ENCODE results near the gene TOGARAM2.

TOGARAM2 gene

DNA sequence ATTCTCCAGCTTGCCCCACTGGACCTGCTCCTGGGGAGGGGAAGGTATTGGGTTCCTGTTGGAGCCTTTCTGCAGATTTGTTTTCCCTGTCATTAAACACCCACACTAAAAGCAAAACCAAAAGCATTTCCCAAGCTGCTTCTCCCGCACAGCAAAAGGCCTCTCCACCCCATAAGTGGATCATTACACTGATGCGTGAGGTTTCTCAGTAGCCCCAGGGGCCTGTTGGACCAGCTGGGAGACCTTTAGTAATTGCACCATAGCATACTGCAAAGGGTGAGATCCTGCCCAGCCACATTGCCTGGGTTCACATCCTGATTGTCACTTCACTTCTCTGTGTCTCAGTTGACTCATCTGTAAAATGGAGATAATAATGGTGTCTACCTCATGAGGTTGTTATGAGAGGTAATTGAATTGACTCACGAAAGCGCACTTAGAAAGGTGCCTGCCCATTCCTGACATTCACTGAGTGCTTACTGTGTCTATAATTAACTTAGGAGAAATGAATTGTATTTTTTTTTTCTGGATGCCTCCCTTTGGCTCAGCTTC lies 43.9 kb downstream of the TOGARAM2 start:
- no peak for DNase-seq

DNA sequence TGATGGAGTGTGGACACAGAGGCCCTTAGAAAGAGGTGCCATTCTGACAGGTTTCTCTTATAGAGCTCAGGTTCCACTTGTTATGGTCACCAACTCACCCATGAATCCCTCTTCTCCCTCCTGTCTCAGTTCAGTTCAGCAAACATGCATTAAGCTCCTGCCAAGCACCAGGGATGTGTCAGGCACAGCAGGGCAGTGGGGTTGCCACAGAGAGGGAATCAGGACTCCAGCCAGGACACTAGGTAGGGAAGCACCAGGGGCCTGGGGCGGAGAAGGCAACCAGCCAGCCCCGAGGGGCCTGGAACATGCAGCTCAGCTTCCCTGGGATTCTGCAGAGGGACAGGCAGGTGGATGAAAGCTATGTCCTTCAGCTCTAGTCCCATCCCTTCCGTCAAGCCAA lies 44.6 kb downstream of the TOGARAM2 start:
- no peak for DNase-seq

DNA sequence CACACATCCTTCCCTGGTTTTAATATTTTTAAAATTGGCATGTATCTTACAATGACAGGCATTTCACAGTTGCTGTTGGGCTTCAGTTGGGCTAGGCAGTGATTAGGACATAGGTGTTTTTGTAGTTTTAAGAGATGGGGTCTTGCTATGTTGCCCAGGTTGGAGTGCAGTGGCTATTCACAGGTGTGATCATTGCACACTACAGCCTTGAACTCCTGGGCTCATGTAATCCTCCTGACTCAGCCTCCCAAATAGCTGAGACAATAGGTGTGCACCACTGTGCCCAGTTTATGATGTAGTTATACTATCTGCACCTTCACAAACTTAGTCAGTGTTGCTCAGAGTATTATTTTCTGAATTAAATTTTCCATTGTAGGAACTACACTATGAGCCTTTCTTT lies 49.9 kb downstream of the TOGARAM2 start:
- no peak for DNase-seq

DNA sequence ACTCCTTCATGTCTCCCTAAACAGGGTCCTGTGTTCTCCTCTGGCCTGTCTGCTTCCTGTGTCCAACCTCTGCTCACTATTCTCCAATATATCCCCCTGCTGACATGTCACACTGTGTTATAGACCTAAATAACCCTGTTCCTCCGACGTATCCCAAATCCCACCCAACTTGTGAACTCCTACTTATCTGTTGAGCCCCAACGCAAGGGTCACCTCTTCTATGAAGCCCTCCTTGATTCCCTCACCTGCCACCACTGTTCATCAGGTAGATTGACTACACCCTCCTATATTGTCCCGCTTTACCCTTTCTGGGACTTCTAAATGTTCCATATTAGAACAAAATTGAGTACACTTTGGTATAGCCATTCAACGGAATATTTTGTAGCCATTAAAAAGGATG lies 51.1 kb downstream of the TOGARAM2 start:
- DNase-seq: no peak

DNA sequence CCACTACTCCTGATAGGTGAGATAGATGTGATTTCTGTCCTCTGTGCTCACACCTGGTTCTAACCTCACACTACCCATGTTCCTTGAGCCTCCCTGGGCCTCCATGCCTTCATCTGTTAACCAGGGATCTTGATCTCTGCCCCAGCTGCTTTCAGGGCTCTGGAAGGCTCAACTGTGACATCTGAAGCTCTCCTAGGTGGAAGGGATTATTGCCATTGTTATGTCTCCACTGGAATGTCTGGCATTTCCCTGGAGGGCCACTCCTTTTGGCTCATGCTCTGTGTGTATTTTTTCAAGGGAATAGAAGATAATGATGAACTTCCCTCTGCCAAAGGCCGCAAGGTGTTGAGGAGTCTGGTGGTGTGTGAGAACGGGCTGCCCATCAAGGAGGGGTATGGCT lies 52.1 kb downstream of the TOGARAM2 start:
- DNase-seq: no peak

DNA sequence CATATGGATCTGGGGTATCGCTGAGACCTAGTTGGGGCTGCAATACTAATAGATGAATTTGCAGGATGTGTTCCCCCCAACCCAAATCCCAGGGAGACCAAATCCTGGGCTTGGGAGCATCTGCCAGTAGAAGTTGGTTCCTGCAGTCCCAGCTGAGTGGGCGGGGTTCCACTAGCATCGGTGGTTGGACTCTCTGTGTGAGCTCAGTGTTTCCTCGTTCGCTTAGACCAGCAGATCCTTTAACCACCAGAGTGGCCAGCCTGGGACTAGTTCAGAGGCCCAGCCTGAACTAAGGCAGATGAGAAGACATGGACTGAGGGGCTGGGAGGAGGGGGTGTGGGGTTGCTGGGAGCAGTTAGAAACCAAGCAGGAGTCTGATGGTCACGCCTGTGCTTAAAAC lies 52.6 kb downstream of the TOGARAM2 start:
- no peak for DNase-seq

DNA sequence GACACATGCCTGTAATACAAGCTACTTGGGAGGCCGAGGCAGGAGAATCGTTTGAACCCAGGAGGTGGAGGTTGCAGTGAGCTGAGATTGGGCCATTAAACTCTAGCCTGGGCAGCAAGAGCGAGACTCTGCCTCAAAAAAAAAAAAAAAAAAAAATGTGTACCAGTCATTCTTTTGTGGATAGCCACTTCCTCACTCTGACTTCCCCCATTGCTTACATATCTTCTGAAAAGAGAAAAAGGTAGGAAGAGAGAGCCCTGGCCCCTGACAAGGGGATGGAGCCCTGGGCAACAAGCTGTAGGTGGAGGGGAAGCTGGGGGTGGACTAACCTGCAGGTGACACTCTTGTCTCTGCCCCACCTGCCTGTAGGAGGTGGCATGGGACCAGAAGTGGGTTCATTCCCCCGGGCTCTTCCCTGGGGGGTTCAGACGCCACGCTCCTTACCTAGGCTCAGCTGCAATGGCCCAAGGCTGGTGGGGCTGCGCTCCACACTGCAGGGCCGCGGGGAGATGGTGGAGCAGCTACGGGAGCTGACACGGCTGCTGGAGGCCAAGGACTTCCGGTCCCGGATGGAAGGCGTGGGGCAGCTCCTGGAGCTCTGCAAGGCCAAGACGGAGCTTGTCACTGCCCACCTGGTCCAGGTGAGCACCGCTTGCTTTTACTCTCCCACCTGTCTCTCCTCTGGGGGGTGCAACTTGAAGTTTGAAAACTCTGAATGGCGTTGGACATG lies 54.1 kb downstream of the TOGARAM2 start:
- no peak for DNase-seq

DNA sequence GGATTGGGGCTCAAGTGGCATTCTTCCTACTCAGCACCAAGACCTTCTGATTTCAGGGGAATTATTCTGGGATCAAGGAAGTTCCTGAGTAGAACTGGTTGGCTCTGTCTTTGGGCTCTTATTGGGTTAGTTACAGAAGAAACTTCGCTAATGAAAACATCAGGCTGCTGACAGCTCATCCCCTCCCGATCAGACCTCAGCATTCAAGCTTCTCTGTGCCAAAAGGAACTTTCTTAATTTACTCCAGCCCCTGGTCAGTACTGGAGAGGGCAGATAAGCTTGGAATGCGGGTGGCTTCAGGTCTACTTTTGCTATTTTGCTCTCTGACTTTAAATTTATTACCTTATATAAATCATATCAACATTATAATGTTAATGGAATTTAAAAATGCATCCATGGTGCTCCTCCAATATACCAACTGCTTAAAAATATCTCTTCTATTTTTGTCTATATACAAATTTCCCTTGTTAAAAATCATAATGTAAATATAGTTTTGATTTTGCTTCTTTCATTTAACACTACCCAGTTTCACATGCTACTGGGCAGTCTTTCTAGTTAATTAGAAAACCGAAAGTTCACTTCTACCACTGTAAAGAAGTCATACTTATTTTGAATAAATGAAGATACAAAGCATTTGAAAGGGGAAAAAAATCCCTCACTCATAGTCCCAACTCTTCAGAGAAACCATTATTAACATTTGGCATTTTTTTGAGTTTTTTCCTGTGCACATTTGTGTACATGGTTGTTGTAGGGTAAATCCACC lies 58.8 kb downstream of the TOGARAM2 start:
- DNase-seq: no peak

DNA sequence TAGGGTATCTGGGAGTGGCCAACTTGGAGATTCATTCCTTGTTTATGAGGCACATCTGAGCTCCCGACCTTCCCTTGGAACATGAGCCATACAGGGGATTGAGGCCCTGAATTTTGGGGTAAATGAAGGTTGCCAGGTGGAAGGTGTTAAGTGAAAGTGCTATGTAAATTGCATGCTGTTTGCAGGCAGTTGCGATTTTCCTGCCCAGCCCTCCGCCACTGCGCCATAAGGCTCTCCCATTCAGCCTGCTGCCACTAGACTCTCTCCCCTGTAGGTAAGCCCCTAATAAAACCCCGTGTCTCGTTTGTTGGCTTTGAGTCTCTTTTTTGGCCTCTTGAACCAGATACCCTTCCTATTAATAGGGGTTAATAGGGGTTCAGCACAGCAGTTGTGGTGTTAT lies 59.5 kb downstream of the TOGARAM2 start:
- DNase-seq: no peak

DNA sequence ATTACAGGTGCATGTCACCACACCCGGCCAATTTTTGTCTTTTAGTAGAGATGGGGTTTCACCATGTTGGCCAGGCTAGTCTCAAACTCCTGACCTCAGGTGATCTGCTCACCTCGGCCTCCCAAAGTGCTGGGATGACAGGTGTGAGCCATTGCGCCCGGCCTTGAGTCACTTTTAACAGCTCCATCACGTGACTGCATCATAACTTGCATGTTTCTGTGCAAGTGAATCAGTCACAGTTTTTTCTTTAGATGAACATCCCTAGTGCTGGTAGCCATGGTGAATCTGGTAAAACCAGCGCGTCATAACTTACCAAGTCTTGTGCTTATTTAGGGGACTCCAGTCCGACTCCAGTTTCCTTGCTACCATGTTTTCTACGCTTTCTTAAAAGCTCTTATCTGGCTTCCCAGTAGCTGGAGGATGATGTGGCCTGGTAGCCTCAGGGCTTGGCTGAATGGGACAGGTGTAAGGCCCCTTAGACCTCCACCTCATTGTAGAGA lies 60.1 kb downstream of the TOGARAM2 start:
- no peak for DNase-seq

DNA sequence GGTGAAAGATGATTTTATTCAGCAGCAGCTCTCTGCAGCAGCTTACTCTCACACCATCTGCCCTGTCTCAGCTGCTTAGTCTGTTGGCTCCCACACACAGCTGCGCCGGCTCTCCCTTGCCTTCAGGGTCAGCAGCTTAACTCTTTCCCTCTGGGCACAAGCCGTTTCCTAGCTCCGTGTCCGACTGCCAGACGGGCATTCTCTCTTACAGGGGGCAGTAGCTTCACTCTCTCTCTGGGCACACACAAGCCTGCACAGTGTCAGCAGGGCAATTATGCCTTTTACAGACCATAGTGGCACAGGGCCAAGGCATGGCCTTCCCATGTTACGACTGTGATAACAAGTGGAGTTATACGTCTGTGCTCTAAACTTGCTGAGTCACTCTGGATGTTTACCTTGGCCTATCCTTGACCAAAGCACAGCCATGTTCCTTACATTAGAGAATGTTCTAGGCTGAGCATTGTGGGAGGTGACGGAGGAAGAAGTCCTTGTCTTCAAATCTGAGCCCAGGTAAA lies 61.5 kb downstream of the TOGARAM2 start:
- no peak for DNase-seq

DNA sequence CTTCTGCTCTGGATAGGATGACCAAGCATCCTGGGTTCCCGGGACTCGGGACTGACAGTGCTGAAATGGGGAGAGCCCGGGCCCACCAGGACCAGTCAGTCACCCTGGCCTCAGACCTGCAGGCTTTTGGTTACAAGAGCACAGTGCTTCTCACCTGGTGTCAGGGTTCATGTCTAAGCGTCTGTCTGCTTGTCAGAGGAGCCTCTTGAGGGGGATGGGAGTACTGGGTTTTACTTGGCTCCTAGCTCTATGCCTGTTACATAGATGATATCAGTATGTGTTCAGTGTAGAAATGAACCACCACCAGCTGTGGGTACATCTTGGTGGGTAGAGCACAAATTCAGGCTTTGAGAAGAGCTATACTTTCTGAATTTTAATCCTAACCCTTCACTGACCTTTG lies 63.4 kb downstream of the TOGARAM2 start:
- DNase-seq: no peak

DNA sequence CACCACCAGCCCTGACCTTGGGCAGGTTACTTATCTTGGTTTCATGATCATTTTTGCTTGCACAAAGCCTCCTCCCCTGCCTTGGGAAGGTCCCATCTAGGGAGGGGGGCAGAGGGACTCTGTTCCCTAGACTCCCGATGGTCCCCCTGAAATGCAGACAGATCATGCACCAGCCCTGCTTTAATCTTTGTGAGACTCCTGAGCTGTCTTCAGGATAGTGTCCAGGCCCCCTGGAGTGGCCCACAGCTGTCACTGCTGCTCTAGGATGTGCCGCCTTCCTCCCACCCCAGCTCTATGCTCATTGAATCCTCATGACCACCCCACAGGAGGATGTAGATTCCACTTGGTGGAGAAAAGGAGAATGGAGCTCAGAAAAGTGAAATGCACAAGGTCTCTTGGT lies 65.2 kb downstream of the TOGARAM2 start:
- DNase-seq: no peak

DNA sequence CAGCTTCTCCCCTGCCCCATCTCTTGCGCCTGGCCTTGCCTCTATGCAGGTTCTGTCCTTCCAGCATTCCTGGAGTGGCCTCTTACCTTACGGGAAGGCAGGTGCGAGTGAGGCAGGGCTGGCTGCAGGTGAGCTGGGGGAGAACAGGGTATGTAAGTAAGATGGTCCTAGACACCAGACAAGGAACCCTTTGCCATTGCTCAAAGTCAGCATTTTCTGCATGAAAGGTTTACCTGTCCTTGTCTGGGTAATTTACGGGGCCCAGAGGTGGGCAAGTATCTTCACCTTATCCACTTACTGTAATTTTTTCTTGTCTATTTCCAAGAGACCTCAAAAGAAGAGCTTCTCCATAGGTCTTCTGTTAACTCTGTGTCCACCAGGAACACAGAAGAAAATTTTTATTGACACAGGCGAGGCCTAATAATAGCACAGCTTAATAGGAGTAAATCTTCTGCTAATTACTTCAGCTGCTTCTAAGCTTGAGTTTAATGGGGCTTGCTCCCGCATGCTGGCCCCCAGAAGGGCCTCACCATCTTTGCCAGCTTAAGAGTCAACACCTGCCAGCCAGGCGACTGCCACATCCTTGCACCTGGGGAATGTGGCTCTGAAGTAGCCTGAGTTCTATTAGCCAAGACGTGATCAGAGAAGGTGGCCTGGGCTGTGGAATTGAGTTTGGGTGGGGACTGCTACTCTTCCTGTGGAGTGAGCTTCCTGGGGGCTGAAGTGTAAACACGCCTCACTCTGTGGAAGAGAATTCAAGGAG lies 66.2 kb downstream of the TOGARAM2 start:
- no peak for DNase-seq

DNA sequence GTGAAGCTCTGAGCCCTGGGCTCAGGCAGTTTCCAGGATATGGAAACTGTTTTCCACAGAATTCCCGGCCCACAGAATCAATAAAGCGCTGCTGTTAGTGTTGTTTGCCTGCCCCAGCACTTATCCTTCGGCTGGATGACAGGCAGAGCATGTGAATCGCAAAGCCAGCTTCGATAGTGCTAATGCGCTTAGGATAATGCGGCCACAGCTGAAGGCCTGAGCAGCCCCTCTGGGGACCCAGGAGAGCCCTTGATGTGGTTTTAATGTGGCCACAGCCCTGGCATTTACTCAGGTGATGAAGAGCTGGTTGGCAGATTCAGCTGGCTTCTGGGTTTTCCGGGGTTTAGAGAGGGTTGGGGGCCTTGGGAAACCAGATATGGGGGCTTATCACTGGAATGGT lies 69.5 kb downstream of the TOGARAM2 start:
- DNase-seq: no peak

DNA sequence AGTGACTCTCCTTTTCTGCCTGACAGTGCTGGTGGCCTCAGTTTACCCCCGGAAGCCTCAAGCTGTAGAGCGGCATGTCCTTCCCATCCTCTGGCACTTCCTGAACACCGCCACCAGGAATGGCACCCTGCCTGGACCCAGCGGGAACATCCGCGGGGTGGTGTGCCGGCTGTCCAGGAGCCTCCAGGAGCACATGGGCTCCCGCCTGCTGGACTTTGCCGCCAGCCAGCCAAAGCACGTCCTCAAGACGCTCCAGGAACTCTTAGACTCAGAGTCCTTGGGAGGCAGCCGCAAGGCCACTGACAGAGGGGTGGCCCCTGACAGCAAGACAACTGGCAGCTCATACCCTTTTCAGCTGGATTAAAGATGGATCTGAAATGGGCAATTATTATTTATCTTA lies 70.6 kb downstream of the TOGARAM2 start:
- DNase-seq: no peak

DNA sequence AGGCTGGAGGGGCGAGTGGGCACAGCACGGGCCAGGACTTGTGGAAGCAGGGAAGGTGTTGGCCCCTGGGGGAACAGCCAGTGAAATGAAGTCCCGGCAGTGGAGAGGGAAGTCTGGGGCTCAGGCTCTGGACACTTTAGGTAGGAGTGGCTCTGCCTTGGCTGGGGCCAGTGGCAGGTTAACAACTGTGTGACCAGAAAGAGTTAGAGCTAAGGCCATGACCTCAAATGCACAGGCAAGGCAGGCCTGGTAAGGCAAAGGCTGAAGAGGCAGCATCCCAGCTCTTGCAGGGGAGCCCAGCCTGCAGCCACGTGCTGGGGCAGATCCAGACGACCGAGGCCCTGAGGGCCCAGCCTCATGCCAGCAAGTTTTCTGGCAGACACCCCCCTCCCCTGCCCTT lies 71.7 kb downstream of the TOGARAM2 start:
- no peak for DNase-seq

DNA sequence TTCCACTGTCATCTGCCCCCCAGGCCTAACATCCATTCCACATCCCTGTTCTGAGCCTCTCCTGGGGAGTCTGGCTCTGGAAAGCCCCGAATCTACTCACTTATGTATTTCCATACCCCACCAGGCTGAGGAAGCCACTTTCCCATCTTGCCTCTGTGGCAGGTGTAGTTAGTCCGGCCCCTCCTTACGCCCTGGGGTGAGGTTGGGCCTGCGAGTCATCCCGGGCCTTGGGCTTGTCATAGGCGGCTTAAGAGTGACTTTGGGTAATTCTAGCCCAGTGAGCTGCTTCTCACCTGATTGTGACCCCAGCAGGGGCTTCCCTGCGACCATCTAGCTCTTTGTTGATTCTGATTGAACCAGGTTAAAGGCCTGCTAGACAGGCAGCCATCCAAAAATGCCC lies 72.1 kb downstream of the TOGARAM2 start:
- no peak for DNase-seq

DNA sequence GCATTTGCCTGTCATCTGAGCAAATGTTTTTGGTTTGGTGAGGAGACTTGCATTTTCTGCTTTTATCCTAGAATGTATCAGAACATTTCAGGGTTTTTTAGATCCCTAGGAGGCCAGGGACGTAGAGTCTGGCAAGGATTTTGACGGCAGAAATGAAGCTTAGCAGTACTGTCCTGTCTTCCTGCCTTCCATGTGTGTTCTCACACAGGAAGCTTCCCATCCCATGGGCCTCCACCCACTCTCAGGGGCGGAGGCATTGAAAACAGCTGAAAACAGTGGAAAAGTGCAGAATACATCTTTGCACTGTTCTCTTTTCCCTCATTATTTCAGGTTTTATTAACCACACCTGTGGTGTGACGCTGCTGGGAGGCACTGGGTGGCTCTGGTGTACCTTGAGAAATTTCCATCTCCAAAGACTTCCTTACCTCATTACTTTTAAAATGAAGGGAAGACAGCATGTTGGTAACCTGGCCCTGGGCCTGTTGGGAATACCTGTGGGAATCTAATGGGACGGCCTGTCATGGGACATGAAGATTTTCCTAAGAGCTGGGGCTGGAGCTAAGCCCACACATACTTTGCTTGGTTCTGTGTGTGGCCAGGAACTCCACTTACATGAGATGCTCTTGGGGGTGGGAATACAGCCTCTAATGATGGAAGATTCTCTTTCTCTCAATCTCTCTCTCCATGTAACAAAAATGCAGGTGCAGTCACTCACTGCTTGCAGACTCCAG lies 72.7 kb downstream of the TOGARAM2 start:
- DNase-seq: no peak

DNA sequence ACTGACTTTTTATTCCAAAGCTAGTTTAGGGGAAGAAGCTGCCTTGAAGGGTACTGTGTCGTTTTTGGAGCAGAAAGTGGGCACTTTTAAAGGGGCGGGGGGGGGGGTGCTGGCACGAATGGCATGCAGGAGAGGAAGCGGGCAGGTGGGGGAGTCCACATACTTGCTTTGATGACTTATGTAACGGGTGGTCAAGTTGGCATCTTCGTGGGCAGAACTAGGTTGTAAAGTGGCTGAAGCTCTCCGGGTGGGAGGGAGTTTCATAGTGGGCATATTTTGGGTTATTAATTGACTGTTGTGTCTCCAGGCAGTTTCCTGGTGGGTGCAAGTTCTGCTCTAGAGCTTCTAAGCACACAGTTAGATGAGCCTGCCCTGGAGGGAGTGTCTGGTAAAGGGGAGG lies 73.3 kb downstream of the TOGARAM2 start:
- DNase-seq: no peak

DNA sequence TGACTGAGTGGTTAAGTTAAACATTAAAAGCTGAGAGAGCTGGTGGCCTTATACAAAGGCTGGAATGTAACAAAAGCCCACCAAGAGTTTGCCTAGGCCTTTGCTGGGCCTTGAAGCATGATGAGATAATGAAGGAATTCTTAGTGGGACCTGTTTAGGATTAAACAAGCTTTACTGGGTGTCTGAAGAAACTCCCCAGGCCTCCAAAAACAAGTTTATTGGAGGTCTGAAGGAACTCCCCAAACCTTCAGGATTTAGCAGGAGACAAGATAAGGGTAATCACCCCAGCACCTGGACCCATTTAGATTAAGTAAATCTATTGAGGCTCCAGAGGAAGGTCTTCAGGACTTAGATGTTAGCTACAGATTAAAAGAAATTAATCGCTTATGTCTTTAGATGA lies 74.5 kb downstream of the TOGARAM2 start:
- DNase-seq: no peak

DNA sequence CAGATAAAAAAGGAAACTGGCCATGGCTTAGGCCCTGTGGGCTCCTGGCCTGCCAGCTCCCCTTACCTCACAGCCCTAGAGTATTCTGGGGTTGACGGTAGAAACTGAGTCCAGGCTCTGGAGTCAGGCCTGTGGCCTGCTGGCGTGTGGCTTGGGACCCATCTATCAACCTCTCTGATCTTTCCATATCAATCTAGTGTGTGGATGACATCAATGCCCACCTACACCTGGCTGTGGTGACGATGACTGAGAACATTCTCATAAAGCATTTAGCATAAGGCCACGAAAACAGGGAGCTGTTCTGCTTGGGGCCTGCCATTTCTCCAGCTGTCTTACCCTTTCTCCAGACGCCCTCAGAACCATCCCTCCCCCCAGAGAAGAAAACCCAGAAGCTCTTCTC lies 75.4 kb downstream of the TOGARAM2 start:
- peak in 1 of 2 experiments; percentile 7 for DNase-seq

Measured in activated CD4-positive, alpha-beta T cell treated with anti-CD3 and anti-CD28 coated beads, Interleukin-2, amount 50 U/mL, for 48 hours (primary cell).